Measurements from ENCODE around the gene EPHB6.

The EPHB6 gene

DNA sequence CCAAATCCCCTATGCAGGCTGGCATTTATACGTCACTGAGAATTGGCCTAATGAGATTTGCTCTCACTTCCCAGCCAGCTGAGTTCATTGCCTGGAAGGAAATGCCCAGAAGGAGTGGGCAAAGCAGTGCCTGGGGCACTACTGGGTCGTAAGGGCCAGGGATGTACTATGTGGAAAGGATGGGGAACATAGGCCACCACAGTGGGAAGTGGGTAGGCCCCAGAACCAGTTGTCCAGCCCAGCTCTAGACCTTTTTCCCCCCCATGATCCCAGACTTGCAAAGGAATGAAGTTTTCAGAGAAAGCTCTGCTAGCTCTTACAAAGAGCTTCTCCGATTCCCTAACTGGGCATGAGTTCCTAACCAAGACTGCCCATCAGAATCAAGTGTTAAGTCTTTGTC lies 64.8 kb downstream of the EPHB6 start:
- Histone ChIP-seq H3K27ac (replicated peaks) (no peak overlapping the region), H3K4me3 (replicated peaks; ENCODE audit: insufficient read depth, low read length) (no peak overlapping the region), H3K27me3 (ENCODE audit: insufficient read depth, poor library complexity, severe bottlenecking) (no peaks in the 10 kb centered on the region)
- no peak for TF ChIP-seq GABPA (IDR thresholded peaks at IDR 0.05; ENCODE audit: low read depth)
- TF ChIP-seq POLR2AphosphoS5 (IDR thresholded peaks at IDR 0.05; ENCODE audit: low read depth), result no peak
- TF ChIP-seq, protein P1, sequence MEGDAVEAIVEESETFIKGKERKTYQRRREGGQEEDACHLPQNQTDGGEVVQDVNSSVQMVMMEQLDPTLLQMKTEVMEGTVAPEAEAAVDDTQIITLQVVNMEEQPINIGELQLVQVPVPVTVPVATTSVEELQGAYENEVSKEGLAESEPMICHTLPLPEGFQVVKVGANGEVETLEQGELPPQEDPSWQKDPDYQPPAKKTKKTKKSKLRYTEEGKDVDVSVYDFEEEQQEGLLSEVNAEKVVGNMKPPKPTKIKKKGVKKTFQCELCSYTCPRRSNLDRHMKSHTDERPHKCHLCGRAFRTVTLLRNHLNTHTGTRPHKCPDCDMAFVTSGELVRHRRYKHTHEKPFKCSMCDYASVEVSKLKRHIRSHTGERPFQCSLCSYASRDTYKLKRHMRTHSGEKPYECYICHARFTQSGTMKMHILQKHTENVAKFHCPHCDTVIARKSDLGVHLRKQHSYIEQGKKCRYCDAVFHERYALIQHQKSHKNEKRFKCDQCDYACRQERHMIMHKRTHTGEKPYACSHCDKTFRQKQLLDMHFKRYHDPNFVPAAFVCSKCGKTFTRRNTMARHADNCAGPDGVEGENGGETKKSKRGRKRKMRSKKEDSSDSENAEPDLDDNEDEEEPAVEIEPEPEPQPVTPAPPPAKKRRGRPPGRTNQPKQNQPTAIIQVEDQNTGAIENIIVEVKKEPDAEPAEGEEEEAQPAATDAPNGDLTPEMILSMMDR (IDR thresholded peaks at IDR 0.05; ENCODE audit: insufficient read depth, low read length), result no peak
- TF ChIP-seq, protein P2, sequence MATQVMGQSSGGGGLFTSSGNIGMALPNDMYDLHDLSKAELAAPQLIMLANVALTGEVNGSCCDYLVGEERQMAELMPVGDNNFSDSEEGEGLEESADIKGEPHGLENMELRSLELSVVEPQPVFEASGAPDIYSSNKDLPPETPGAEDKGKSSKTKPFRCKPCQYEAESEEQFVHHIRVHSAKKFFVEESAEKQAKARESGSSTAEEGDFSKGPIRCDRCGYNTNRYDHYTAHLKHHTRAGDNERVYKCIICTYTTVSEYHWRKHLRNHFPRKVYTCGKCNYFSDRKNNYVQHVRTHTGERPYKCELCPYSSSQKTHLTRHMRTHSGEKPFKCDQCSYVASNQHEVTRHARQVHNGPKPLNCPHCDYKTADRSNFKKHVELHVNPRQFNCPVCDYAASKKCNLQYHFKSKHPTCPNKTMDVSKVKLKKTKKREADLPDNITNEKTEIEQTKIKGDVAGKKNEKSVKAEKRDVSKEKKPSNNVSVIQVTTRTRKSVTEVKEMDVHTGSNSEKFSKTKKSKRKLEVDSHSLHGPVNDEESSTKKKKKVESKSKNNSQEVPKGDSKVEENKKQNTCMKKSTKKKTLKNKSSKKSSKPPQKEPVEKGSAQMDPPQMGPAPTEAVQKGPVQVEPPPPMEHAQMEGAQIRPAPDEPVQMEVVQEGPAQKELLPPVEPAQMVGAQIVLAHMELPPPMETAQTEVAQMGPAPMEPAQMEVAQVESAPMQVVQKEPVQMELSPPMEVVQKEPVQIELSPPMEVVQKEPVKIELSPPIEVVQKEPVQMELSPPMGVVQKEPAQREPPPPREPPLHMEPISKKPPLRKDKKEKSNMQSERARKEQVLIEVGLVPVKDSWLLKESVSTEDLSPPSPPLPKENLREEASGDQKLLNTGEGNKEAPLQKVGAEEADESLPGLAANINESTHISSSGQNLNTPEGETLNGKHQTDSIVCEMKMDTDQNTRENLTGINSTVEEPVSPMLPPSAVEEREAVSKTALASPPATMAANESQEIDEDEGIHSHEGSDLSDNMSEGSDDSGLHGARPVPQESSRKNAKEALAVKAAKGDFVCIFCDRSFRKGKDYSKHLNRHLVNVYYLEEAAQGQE (IDR thresholded peaks at IDR 0.05; ENCODE audit: insufficient replicate concordance, low read depth), result no peak
- TF ChIP-seq SPI1 (IDR thresholded peaks at IDR 0.05; ENCODE audit: borderline replicate concordance, low read depth), result no peak
- no peak for DNase-seq (ENCODE audit: low read depth in 1 of 2, low spot score in 1 of 2)
